RWPE1 (cell line): ENCODE data around the gene VTI1A.

Experiments
- CTCF ChIA-PET: fragments of 350-600 bp; sonication (Branson Sonifier 250); formaldehyde crosslinking; extraction: SDS; loops from one replicate; lab custom pipeline; 2021; lab: Yijun Ruan, JAX
- POLR2A ChIA-PET: fragments of 400-600 bp; formaldehyde crosslinking; extraction: SDS; loops from one replicate; lab custom pipeline; 2020; ENCODE audit warnings: antibody characterized with exemption; ENCODE audit not compliant: low non-redundant PET; lab: Yijun Ruan, JAX
- DNase-seq: peaks from one replicate; pipeline ENCODE4 v3.0.0; 2012; ENCODE audit warnings: low spot score
- H3K27ac ChIP-seq: fragments of 450-650 bp; 2 replicates; pipeline ENCODE4 v1.5.1; 2017
- TF ChIP-seq, protein P1 (sequence below): fragments of 450-650 bp; conservative IDR thresholded peaks from 2 replicates; pipeline ENCODE4 v1.5.1; 2017; ENCODE audit warnings: low read depth, mild to moderate bottlenecking

The VTI1A gene

DNA sequence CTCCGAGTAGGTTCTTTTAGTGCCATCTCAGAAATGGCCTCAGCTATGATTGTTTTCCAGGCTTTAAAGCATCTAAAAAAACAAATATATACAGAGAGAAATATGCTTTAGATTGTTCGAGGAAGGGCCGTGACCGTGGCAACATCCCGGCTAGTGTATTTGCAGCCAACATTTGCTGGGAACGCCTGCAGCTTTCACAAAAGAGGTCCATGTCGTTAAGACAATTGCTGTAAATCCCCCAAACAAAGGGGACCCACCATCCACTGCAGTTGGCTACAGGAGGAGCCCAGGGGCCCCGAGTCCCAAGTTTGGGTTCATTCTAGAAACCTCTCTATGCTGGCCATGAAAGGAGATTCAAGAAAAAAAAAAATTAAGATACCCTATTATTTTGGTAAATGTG, 350.2 kb downstream of the VTI1A start:
- ChIA-PET POLR2A (no interaction called here), CTCF (interaction anchor here (0.6 kb wide), 1 partner anchor 12 kb away, joined by 3 read pairs; no protein-coding TSS in a partner anchor)
- TF ChIP-seq, protein P1, sequence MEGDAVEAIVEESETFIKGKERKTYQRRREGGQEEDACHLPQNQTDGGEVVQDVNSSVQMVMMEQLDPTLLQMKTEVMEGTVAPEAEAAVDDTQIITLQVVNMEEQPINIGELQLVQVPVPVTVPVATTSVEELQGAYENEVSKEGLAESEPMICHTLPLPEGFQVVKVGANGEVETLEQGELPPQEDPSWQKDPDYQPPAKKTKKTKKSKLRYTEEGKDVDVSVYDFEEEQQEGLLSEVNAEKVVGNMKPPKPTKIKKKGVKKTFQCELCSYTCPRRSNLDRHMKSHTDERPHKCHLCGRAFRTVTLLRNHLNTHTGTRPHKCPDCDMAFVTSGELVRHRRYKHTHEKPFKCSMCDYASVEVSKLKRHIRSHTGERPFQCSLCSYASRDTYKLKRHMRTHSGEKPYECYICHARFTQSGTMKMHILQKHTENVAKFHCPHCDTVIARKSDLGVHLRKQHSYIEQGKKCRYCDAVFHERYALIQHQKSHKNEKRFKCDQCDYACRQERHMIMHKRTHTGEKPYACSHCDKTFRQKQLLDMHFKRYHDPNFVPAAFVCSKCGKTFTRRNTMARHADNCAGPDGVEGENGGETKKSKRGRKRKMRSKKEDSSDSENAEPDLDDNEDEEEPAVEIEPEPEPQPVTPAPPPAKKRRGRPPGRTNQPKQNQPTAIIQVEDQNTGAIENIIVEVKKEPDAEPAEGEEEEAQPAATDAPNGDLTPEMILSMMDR = no peak
- no peak for DNase-seq
- no peak overlapping the region for H3K27ac ChIP-seq

DNA sequence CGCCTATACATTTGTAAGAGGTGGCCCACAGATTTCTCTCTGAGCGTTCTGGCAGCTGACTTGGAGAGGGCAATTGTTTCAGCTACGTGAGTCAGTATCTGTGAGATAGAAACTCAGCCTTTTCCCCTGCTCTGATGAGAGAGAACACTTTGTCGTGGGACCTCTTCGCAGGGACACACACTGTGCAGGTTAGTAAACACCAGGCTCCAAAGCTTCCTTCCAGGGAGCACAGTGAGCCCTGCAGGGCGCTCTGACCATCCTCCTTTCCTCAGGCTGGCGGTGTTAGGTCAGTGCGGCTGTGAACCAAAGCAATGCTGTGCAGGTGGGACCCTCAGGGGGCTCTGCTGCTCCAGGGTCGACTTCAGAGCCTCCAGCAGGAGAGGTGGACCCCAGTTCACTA, 350.8 kb downstream of the VTI1A start:
- POLR2A ChIA-PET = no interaction called here
- no peak overlapping the region for H3K27ac ChIP-seq
- TF ChIP-seq, protein P1 = no peak
- CTCF ChIA-PET = no interaction called here
- DNase-seq = no peak

DNA sequence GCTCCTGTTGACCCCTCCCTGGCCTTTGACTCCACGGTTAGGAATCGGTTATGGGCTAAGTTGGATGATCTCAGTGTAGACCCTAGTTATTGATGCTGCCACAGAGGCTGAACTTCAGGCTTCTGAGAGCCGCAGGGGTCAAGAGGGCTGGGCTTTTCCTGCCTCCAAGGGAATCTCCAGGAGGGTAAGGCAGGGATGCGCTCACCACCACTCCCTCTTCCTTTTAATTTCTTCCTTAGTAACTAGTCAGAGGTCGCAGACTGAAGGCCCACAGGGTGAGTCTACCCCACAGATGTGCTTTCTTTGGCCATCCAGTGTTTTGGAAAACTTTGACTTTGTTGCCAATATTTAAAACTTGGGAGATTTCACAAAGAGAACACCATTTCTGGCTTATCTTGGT, 352.0 kb downstream of the VTI1A start:
- no peak for DNase-seq
- POLR2A ChIA-PET = no interaction called here
- H3K27ac ChIP-seq = no peak overlapping the region
- TF ChIP-seq, protein P1 = no peak
- CTCF ChIA-PET = no interaction called here

- H3K27ac ChIP-seq = no peak overlapping the region
- no peak for DNase-seq
- POLR2A ChIA-PET = no interaction called here
- TF ChIP-seq, protein P1 = no peak
- CTCF ChIA-PET = no interaction called here
These were observed 352.9 kb downstream of the VTI1A start for GRCh38 chr10:112799726-112800510.

DNA sequence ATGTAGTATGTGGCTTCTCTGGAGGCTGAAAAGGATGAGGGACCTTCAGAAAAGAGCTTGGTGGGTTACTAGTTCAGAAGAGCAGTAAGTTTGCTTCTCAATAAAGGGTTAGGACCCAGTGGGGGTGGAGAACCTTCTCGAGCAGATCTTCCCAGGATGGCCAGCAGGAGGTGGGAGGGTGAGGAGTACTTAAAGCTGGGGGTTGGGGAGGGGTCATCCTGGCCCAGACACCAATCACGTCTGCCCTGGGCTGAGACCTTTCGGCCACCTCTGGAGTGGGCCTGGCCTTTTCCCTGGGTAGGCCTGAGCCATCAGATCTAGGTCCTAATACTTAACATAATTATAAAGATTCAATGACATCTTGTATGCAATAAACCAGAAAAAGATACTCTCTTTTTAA, 354.0 kb downstream of the VTI1A start:
- DNase-seq = no peak
- CTCF ChIA-PET = interaction anchor here (0.7 kb wide), 1 partner anchor 111 kb away, joined by 3 read pairs; no protein-coding TSS in a partner anchor
- H3K27ac ChIP-seq = no peak overlapping the region
- TF ChIP-seq, protein P1 = no peak
- POLR2A ChIA-PET = no interaction called here

DNA sequence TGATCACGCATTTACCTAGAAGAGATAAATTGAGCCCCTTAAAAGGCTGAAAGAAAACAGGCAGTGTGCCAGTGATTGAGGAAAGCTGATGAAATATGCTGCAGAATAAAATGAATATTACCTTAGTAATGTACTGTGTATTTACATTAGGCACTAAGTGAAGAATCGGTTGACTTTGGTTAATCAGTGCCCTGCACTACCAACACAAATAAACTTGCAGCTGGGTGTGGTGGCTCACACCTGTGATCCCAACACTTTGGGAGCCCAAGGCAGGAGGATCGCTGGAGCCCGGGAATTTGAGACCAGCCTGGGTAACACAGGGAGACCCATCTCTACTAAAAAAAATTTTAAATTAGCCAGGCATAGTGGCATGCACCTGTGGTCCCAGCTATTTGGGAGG, 354.7 kb downstream of the VTI1A start:
- TF ChIP-seq, protein P1 = no peak
- DNase-seq = no peak
- no peak overlapping the region for H3K27ac ChIP-seq
- POLR2A ChIA-PET = no interaction called here
- CTCF ChIA-PET = interaction anchor here (0.6 kb wide), 1 partner anchor 194 kb away, joined by 4 read pairs; no protein-coding TSS in a partner anchor
